CD4-positive, alpha-beta memory T cell (primary cell): ENCODE measurements around the gene TIMM9. TPM values are rescaled to one million over a fixed set of nuclear protein-coding genes. Genes with fewer than 3 reads are reported as not detected.

ENCODE experiments used
- CTCF ChIA-PET: fragments of 350-600 bp; sonication (Branson Sonifier 250); formaldehyde crosslinking; loops from one replicate; lab custom pipeline; 2021; ENCODE audit warnings: inconsistent platforms; ENCODE audit not compliant: partially characterized antibody; lab: Charles Lee
- POLR2A ChIA-PET: fragments of 350-600 bp; sonication (Branson Sonifier 250); formaldehyde crosslinking; loops from one replicate; lab custom pipeline; 2021; ENCODE audit not compliant: partially characterized antibody; lab: Charles Lee
- DNase-seq, 5 donors: peaks; one replicate each; pipeline versions ENCODE4 v3.0.0 to v3.0.0-alpha.2; 2020 to 2022; ENCODE audit warnings: mixed read lengths in 1 of 5
- H3K27ac ChIP-seq: one replicate; pipeline ENCODE4 v1.7.0; 2013; ENCODE audit warnings: low read depth, low read length
- H3K27me3 ChIP-seq: 2 replicates; pipeline ENCODE4 v1.7.0; 2013; ENCODE audit warnings: mild to moderate bottlenecking, low read length, moderate library complexity; ENCODE audit not compliant: insufficient read depth
- H3K36me3 ChIP-seq: 2 replicates; pipeline ENCODE4 v1.7.0; 2013; ENCODE audit warnings: mild to moderate bottlenecking, low read length, moderate library complexity; ENCODE audit not compliant: insufficient read depth
- H3K4me1 ChIP-seq: 2 replicates; pipeline ENCODE4 v1.7.0; 2013; ENCODE audit warnings: mild to moderate bottlenecking, low read length, moderate library complexity; ENCODE audit not compliant: insufficient read depth
- H3K4me3 ChIP-seq, 2 donors: one replicate each; pipeline ENCODE4 v1.7.0; 2013; ENCODE audit warnings: low read length in 2 of 2, mild to moderate bottlenecking in 1 of 2
- H3K9me3 ChIP-seq, 2 donors: one replicate each; pipeline ENCODE4 v1.7.0; 2013; ENCODE audit warnings: low read length in 2 of 2, control low read depth in 1 of 2; ENCODE audit not compliant: control insufficient read depth in 1 of 2
- H3K27ac Mint-ChIP-seq, 7 donors: one replicate each; pipeline ENCODE4 v1.8.0; 2020 to 2021; ENCODE audit warnings: mixed read lengths in 7 of 7, mild to moderate bottlenecking in 6 of 7, inconsistent platforms in 3 of 7, moderate library complexity in 3 of 7
- H3K27me3 Mint-ChIP-seq, 2 donors: one replicate each; pipeline ENCODE4 v1.8.0; 2020 to 2021; ENCODE audit warnings: mixed read lengths in 2 of 2
- H3K36me3 Mint-ChIP-seq, 2 donors: one replicate each; pipeline ENCODE4 v1.8.0; 2020 to 2021; ENCODE audit warnings: mixed read lengths in 2 of 2, inconsistent platforms in 1 of 2, mild to moderate bottlenecking in 1 of 2
- H3K4me1 Mint-ChIP-seq, 4 donors: one replicate each; pipeline ENCODE4 v1.8.0; 2020 to 2021; ENCODE audit warnings: mixed read lengths in 4 of 4, mild to moderate bottlenecking in 1 of 4
- H3K4me3 Mint-ChIP-seq, 8 donors: one replicate each; pipeline ENCODE4 v1.8.0; 2020 to 2021; ENCODE audit warnings: mixed read lengths in 8 of 8, mild to moderate bottlenecking in 7 of 8, moderate library complexity in 6 of 8, inconsistent platforms in 3 of 8
- H3K9me3 Mint-ChIP-seq, 8 donors: one replicate each; pipeline ENCODE4 v1.8.0; 2020 to 2021; ENCODE audit warnings: mixed read lengths in 8 of 8, mild to moderate bottlenecking in 5 of 8, inconsistent platforms in 3 of 8, moderate library complexity in 1 of 8
- intact Hi-C: fragments of 100-400 bp; cut with micrococcal nuclease; formaldehyde crosslinking; loops from one replicate; pipeline ENCODE4 v1.15.1; 2023
- polyA plus RNA-seq, 2 donors: library from polyadenylated mRNA; unstranded; fragments of 300-500 nt; fragmentation: Illumina TruSeq; gene quantifications; one replicate each; pipeline ENCODE4 v1.2.3, GENCODE V29; 2021
- total RNA-seq, 2 experiments: library from RNA; stranded (reverse); gene quantifications; one replicate each; pipeline ENCODE4 v1.2.3, GENCODE V29; 2021

Gene TIMM9
- total and polyA plus RNA-seq, 4 experiments from 2014 or later: 28.0 to 51.9 (median 34.9) TPM

DNA sequence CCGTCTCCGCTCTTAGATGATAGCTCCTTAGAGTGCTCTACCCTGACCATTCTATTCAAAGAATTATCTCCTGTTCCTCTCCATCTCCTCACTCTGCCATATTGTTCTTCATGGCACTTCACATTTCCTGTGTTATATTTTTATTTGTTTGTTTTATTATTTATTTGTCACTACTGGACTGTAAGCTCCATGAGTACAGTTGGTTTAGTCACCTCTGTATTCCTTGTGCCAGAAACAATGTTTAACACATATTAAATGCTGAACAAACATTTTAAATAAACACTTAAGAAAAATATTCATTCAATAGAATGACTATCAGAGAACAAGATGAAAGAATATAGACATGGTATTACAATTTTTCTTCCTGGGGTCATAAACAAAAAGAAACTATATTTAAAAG, 35.8 kb upstream of the TIMM9 start:
- H3K27ac Mint-ChIP-seq: no peak overlapping the region
- H3K4me3 Mint-ChIP-seq: no peak overlapping the region
- no peaks in the 10 kb centered on the region for H3K4me1 ChIP-seq
- no peak overlapping the region for H3K27ac ChIP-seq
- CTCF ChIA-PET: interaction anchor here (1.9 kb wide), 1 partner anchor 38 kb away, joined by 5 read pairs; no protein-coding TSS in a partner anchor
- H3K4me1 Mint-ChIP-seq: peaks cover 0 to 5% (median 3%) of the 10 kb centered on the region in 4 donors
- intact Hi-C loops: no loop called here
- no peaks in the 10 kb centered on the region for H3K27me3 ChIP-seq
- H3K27me3 Mint-ChIP-seq: no peaks in the 10 kb centered on the region
- no peak overlapping the region for H3K4me3 ChIP-seq
- H3K36me3 ChIP-seq: peaks cover 19% of the 10 kb centered on the region
- H3K9me3 ChIP-seq: no peaks in the 10 kb centered on the region
- DNase-seq: no peak
- H3K36me3 Mint-ChIP-seq: peaks cover 64 to 67% of the 10 kb centered on the region in 2 donors
- POLR2A ChIA-PET: no interaction called here
- H3K9me3 Mint-ChIP-seq: no peaks in the 10 kb centered on the region

DNA sequence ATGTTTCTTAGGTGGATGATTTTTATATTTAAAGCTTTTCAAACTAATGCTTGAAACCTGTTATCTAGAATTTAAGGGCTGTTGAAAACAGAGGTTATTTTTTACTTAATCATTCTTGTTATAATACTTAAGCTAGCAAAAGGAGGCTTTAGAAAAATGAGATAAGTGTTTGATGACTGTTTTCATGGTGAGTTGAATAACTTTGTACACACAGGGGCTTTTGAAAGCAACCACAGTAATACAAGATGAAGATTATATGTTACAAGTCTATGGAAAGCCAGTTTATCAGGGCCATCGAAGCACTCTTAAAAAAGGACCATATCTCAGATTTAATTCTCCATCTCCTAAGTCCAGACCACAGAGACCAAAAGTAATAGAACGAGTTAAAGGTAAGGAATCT, 33.4 kb upstream of the TIMM9 start:
- H3K36me3 Mint-ChIP-seq: peaks cover 62 to 70% of the 10 kb centered on the region in 2 donors
- no peaks in the 10 kb centered on the region for H3K27me3 Mint-ChIP-seq
- H3K4me3 Mint-ChIP-seq: no peak overlapping the region
- ChIA-PET CTCF (no interaction called here), POLR2A (no interaction called here)
- Histone ChIP-seq H3K4me3 (no peak overlapping the region), H3K9me3 (no peaks in the 10 kb centered on the region), H3K27me3 (no peaks in the 10 kb centered on the region), H3K36me3 (peaks cover 20% of the 10 kb centered on the region), H3K4me1 (no peaks in the 10 kb centered on the region), H3K27ac (no peak overlapping the region)
- no peak for DNase-seq
- H3K27ac Mint-ChIP-seq: no peak overlapping the region
- H3K4me1 Mint-ChIP-seq: peaks cover 0 to 5% (median 3%) of the 10 kb centered on the region in 4 donors
- H3K9me3 Mint-ChIP-seq: no peaks in the 10 kb centered on the region
- intact Hi-C loops: no loop called here

DNA sequence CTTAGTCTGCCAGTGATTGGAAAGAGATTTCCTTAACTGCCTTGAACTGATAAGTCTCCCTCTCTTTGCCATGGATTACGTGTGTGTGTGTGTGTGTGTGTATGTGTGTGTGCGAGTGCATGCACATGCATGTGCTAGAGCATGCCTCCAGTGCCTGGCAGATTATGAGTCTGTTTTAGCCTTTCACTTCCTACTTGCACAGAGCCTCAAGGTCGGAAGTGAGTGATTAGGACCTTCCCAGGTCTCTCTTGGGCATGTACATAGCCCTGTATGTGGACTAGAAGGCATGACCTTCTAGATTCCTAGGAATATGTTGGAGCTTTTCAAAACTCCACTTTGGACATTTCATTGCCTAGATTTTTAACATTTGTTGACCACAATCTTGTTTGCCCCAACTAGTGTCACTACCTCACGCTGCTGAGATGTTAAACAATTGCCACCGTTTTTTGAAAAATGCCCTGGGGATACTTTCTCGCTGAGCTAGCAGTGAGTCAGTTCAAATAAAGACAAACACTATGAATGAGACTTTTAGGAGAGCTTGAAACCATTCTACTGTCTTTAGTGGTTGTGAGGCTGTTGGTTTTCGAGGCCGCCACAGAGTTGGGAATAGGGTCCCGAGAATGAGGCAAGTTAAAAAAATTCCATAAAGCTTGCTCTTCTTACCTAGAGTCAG, 28.4 kb upstream of the TIMM9 start:
- Histone ChIP-seq H3K36me3 (peaks cover 8% of the 10 kb centered on the region), H3K27ac (no peak overlapping the region), H3K27me3 (no peaks in the 10 kb centered on the region), H3K4me3 (no peak overlapping the region), H3K9me3 (no peaks in the 10 kb centered on the region), H3K4me1 (no peaks in the 10 kb centered on the region)
- intact Hi-C loops: no loop called here
- Mint-ChIP-seq H3K36me3 (peaks cover 52 to 68% of the 10 kb centered on the region in 2 donors), H3K27ac (peak overlapping the region in 3 of 7 donors; percentile 2 to 31 (median 22)), H3K9me3 (no peaks in the 10 kb centered on the region), H3K4me3 (no peak overlapping the region), H3K4me1 (peaks cover 0 to 5% (median 2%) of the 10 kb centered on the region in 4 donors), H3K27me3 (no peaks in the 10 kb centered on the region)
- POLR2A ChIA-PET: interaction anchor here (1.5 kb wide), 1 partner anchor 28 kb away, joined by 5 read pairs; the partner anchor contains the start of genes KIAA0586 and TIMM9
- no peak for DNase-seq
- CTCF ChIA-PET: interaction anchor here (1.3 kb wide), 1 partner anchor 9 kb away, joined by 3 read pairs; no protein-coding TSS in a partner anchor

DNA sequence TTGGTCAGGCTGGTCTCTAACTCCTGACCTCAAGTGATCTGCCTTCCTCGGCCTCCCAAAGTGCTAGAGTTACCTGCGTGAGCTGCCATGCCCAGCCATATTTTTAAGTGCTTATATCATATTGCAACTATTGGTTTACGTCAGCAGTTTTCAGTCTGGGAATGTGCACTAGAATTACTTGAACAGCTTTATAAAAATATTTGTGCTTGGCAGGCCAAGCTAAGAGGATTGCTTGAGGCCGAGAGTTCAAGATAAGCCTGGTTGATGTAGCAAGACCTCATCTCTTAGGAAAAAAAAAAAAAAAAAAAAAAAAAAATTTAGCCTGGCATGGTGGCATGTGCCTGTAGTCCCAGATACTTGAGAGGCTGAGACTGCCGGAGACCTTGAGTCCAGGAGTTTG, 17.3 kb upstream of the TIMM9 start:
- no peak overlapping the region for H3K4me3 ChIP-seq
- POLR2A ChIA-PET: no interaction called here
- H3K27ac ChIP-seq: no peak overlapping the region
- no peak for DNase-seq
- intact Hi-C loops: no loop called here
- Mint-ChIP-seq H3K9me3 (no peaks in the 10 kb centered on the region), H3K36me3 (peaks cover 16 to 50% of the 10 kb centered on the region in 2 donors), H3K27ac (no peak overlapping the region), H3K27me3 (no peaks in the 10 kb centered on the region), H3K4me1 (peaks cover 0 to 2% (median 0%) of the 10 kb centered on the region in 4 donors), H3K4me3 (no peak overlapping the region)
- H3K4me1 ChIP-seq: no peaks in the 10 kb centered on the region
- H3K9me3 ChIP-seq: no peaks in the 10 kb centered on the region
- H3K36me3 ChIP-seq: peaks cover 34% of the 10 kb centered on the region
- no peaks in the 10 kb centered on the region for H3K27me3 ChIP-seq
- CTCF ChIA-PET: interaction anchor here (0.7 kb wide), 1 partner anchor 37 kb away, joined by 4 read pairs; no protein-coding TSS in a partner anchor

- intact Hi-C loops: no loop called here
- CTCF ChIA-PET: no interaction called here
- Mint-ChIP-seq H3K27ac (peak overlapping the region in 1 of 7 donors; percentile 43), H3K36me3 (peaks cover 49 to 63% of the 10 kb centered on the region in 2 donors), H3K4me3 (no peak overlapping the region), H3K27me3 (no peaks in the 10 kb centered on the region), H3K4me1 (peaks cover 0 to 13% (median 7%) of the 10 kb centered on the region in 4 donors), H3K9me3 (no peaks in the 10 kb centered on the region)
- no peaks in the 10 kb centered on the region for H3K27me3 ChIP-seq
- no peak overlapping the region for H3K4me3 ChIP-seq
- no peak for DNase-seq
- H3K36me3 ChIP-seq: peaks cover 30% of the 10 kb centered on the region
- no peak overlapping the region for H3K27ac ChIP-seq
- POLR2A ChIA-PET: interaction anchor here (1.9 kb wide), 1 partner anchor 12 kb away, joined by 4 read pairs; the partner anchor contains the start of genes KIAA0586 and TIMM9
- no peaks in the 10 kb centered on the region for H3K9me3 ChIP-seq
- no peaks in the 10 kb centered on the region for H3K4me1 ChIP-seq
These were observed 12.1 kb upstream of the TIMM9 start for GRCh38 chr14:58439476-58439875.

DNA sequence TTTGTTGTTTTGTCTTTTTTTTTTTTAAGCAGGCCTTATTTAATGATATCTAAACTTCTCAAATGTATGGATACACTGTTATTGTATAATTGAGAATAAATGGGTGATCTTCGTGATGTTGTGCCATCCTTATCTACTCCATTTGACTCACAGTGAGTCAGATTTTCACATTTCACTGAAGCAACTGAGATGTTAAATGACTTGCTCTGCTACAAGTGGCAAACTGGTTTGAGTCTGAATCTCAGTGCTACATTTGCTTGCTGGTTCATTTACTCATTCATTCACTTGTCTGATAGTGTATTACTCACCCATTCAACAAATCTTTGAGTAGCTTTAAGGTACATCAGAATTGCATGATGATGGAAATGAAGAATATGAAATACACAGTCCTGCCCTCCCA, 2.8 kb upstream of the TIMM9 start:
- peak overlapping the region in 2 of 7 donors; percentile 51 to 94 for H3K27ac Mint-ChIP-seq
- ChIA-PET CTCF (interaction anchor here (0.7 to 1.6 kb wide), 2 partner anchors 34 to 1016 kb away, joined by 3 to 10 read pairs; no protein-coding TSS in a partner anchor), POLR2A (interaction anchor here (1.1 kb wide), 1 partner anchor 132 kb away, joined by 3 read pairs; the partner anchor contains the start of gene ARID4A)
- H3K4me1 ChIP-seq: peaks cover 39% of the 10 kb centered on the region
- H3K27me3 Mint-ChIP-seq: peaks cover 0 to 2% of the 10 kb centered on the region in 2 donors
- H3K27ac ChIP-seq: no peak overlapping the region
- H3K4me3 ChIP-seq: no peak overlapping the region
- peak overlapping the region in 3 of 8 donors; percentile 32 to 70 (median 50) for H3K4me3 Mint-ChIP-seq
- H3K36me3 Mint-ChIP-seq: peaks cover 24 to 41% of the 10 kb centered on the region in 2 donors
- H3K4me1 Mint-ChIP-seq: peaks cover 18 to 55% (median 33%) of the 10 kb centered on the region in 4 donors
- no peaks in the 10 kb centered on the region for H3K27me3 ChIP-seq
- intact Hi-C loops: no loop called here
- no peaks in the 10 kb centered on the region for H3K9me3 ChIP-seq
- H3K9me3 Mint-ChIP-seq: peaks cover 0 to 4% (median 0%) of the 10 kb centered on the region in 8 donors
- peaks cover 18% of the 10 kb centered on the region for H3K36me3 ChIP-seq
- DNase-seq: no peak

DNA sequence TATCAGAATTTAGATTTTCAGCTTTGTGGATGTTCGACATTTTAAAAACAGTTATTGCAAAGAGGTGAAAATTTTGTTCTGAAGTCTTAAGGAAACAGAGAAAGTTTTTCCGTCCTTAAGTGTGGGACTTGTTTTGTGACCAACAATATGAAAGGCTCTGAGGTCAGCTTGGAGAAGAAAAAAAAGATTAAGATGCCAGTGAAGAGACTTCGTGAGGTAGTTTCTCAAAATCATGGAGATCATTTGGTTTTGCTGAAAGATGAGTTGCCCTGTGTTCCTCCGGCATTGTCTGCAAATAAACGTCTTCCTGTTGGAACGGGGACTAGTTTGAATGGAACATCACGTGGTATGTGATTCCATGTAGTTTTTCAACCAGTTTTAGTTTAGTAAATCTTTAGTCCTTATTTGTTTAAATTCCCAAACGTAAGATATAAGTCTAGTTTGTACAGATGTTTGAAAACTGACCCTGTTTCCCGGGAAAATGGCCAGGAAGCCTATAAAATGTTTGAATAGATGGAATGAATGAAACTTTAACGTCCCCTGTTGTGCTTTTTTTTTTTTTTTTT, 870 bp upstream of the TIMM9 start:
- ChIA-PET POLR2A (interaction anchor here (0.9 to 3.1 kb wide), 20 partner anchors 12 to 1159 kb away, joined by 3 to 68 read pairs (median 4); partner anchors contain the start of genes ACTR10, AP5M1, ARID4A and DAAM1), CTCF (interaction anchor here (0.5 to 5.6 kb wide), 6 partner anchors 14 to 1159 kb away, joined by 3 to 49 read pairs (median 3); partner anchors contain the start of genes AP5M1, ARID4A, EXOC5 and TOMM20L)
- peak overlapping the region; percentile 88 for H3K27ac ChIP-seq
- Mint-ChIP-seq H3K9me3 (peaks cover 0 to 4% (median 0%) of the 10 kb centered on the region in 8 donors), H3K36me3 (peaks cover 12 to 37% of the 10 kb centered on the region in 2 donors), H3K4me1 (peaks cover 23 to 67% (median 44%) of the 10 kb centered on the region in 4 donors), H3K4me3 (peak overlapping the region; percentile 91 to 97 (median 94)), H3K27me3 (peaks cover 0 to 2% of the 10 kb centered on the region in 2 donors), H3K27ac (peak overlapping the region; percentile 94 to 100 (median 98))
- no peaks in the 10 kb centered on the region for H3K9me3 ChIP-seq
- H3K4me1 ChIP-seq: peaks cover 39% of the 10 kb centered on the region
- peak in 2 of 5 donors; percentile 33 to 35 for DNase-seq
- peak overlapping the region; percentile 90 to 96 for H3K4me3 ChIP-seq
- intact Hi-C loops: loop anchor here (5.0 kb wide), 1 partner anchor 1036 kb away; the partner anchor contains the start of gene NAA30
- H3K36me3 ChIP-seq: peaks cover 5% of the 10 kb centered on the region
- no peaks in the 10 kb centered on the region for H3K27me3 ChIP-seq
